ENCODE results near the gene KREMEN2. TPM values are rescaled to one million over a fixed set of nuclear protein-coding genes. Genes with fewer than 3 reads are reported as not detected.
A peak's percentile ranks its signal among the peaks of the same experiment; 100 is the strongest.

Gene KREMEN2
- total and polyA plus RNA-seq, 9 of the 15 experiments (the other 6 are each of a cell fraction or from before 2014, with no cell fraction given): 0.04 to 7.7 (median 1.5) TPM; not detected in 1

DNA sequence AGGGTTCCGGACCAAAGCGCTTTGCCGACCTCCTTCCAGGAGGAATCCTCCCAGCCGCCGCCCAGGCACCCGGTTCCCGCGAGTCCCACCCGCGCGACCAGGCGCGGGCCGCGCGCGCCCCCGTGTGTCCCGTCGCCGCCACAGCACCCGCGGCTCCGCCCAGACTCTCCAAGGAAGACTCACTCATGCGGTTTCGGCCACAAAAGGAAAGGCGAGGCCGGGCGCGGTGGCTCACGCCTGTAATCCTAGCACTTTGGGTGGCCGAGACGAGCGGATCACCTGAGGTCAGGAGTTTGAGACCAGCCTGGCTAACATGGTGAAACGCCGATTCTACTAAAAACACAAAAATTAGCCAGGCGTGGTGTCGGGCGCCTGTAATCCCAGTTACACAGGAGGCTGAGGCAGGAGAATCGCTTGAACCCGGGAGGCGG lies 19.6 kb downstream of the KREMEN2 start (continued):
- no peak for TF ChIP-seq FOXP4 (CRISPR knock-in tag; IDR thresholded peaks at IDR 0.05; ENCODE audit: borderline replicate concordance)
- TF ChIP-seq ZNF384 (IDR thresholded peaks at IDR 0.05; ENCODE audit: low read depth, low read length): 0 out of 2 replicates have a peak, but pooled peaks have one; percentile 10
- TF ChIP-seq ATF6 (CRISPR knock-in tag; IDR thresholded peaks at IDR 0.05): no peak
- TF ChIP-seq, protein P1, sequence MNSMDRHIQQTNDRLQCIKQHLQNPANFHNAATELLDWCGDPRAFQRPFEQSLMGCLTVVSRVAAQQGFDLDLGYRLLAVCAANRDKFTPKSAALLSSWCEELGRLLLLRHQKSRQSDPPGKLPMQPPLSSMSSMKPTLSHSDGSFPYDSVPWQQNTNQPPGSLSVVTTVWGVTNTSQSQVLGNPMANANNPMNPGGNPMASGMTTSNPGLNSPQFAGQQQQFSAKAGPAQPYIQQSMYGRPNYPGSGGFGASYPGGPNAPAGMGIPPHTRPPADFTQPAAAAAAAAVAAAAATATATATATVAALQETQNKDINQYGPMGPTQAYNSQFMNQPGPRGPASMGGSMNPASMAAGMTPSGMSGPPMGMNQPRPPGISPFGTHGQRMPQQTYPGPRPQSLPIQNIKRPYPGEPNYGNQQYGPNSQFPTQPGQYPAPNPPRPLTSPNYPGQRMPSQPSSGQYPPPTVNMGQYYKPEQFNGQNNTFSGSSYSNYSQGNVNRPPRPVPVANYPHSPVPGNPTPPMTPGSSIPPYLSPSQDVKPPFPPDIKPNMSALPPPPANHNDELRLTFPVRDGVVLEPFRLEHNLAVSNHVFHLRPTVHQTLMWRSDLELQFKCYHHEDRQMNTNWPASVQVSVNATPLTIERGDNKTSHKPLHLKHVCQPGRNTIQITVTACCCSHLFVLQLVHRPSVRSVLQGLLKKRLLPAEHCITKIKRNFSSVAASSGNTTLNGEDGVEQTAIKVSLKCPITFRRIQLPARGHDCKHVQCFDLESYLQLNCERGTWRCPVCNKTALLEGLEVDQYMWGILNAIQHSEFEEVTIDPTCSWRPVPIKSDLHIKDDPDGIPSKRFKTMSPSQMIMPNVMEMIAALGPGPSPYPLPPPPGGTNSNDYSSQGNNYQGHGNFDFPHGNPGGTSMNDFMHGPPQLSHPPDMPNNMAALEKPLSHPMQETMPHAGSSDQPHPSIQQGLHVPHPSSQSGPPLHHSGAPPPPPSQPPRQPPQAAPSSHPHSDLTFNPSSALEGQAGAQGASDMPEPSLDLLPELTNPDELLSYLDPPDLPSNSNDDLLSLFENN (IDR thresholded peaks at IDR 0.05; ENCODE audit: low read depth in 2 of 2, low read length in 2 of 2): no peak
- TF ChIP-seq, protein P2, sequence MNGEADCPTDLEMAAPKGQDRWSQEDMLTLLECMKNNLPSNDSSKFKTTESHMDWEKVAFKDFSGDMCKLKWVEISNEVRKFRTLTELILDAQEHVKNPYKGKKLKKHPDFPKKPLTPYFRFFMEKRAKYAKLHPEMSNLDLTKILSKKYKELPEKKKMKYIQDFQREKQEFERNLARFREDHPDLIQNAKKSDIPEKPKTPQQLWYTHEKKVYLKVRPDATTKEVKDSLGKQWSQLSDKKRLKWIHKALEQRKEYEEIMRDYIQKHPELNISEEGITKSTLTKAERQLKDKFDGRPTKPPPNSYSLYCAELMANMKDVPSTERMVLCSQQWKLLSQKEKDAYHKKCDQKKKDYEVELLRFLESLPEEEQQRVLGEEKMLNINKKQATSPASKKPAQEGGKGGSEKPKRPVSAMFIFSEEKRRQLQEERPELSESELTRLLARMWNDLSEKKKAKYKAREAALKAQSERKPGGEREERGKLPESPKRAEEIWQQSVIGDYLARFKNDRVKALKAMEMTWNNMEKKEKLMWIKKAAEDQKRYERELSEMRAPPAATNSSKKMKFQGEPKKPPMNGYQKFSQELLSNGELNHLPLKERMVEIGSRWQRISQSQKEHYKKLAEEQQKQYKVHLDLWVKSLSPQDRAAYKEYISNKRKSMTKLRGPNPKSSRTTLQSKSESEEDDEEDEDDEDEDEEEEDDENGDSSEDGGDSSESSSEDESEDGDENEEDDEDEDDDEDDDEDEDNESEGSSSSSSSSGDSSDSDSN (IDR thresholded peaks at IDR 0.05; ENCODE audit: borderline replicate concordance in 1 of 2, low read depth in 2 of 2, low read length in 2 of 2): 0 out of 4 replicates have a peak, but pooled peaks of 1 of the 2 experiments have one; percentile 43
- TF ChIP-seq KLF1 (tag; IDR thresholded peaks at IDR 0.05): no peak
- peak; percentile 68; the same call in 1 of the 2 replicates for TF ChIP-seq SAFB (IDR thresholded peaks at IDR 0.05; ENCODE audit: borderline replicate concordance, low read depth, low read length)
- TF ChIP-seq SP2 (IDR thresholded peaks at IDR 0.05; ENCODE audit: extremely low read depth, low read depth, low read length, poor library complexity, severe bottlenecking): no peak
- TF ChIP-seq, protein P3, sequence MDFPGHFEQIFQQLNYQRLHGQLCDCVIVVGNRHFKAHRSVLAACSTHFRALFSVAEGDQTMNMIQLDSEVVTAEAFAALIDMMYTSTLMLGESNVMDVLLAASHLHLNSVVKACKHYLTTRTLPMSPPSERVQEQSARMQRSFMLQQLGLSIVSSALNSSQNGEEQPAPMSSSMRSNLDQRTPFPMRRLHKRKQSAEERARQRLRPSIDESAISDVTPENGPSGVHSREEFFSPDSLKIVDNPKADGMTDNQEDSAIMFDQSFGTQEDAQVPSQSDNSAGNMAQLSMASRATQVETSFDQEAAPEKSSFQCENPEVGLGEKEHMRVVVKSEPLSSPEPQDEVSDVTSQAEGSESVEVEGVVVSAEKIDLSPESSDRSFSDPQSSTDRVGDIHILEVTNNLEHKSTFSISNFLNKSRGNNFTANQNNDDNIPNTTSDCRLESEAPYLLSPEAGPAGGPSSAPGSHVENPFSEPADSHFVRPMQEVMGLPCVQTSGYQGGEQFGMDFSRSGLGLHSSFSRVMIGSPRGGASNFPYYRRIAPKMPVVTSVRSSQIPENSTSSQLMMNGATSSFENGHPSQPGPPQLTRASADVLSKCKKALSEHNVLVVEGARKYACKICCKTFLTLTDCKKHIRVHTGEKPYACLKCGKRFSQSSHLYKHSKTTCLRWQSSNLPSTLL (IDR thresholded peaks at IDR 0.05): no peak
- no peak for TF ChIP-seq ZSCAN32 (CRISPR knock-in tag; IDR thresholded peaks at IDR 0.05)
- no peak for TF ChIP-seq HEY1 (CRISPR knock-in tag; IDR thresholded peaks at IDR 0.05; ENCODE audit: borderline replicate concordance)
- 0 out of 2 replicates have a peak, but pooled peaks have one; percentile 28 for TF ChIP-seq ZEB2 (IDR thresholded peaks at IDR 0.05)
- no peak for TF ChIP-seq ZNF764 (CRISPR knock-in tag; IDR thresholded peaks at IDR 0.05; ENCODE audit: low read depth)
- TF ChIP-seq BCOR (IDR thresholded peaks at IDR 0.05): peak; percentile 71

Data from K562 (cell line).